CD4-positive, alpha-beta T cell (primary cell): Measurements from ENCODE around the gene ZFP92. TPM values are rescaled to one million over a fixed set of nuclear protein-coding genes. Genes with fewer than 3 reads are reported as not detected.

Source experiments
- ATAC-seq: fragments of 200-7000 bp; cut with Tn5 transposase; one replicate; pipeline ENCODE4 v1.10.0; 2022; ENCODE audit warnings: mild to moderate bottlenecking; ENCODE audit not compliant: poor library complexity
- CTCF ChIA-PET: fragments of 350-600 bp; sonication (Branson Sonifier 250); formaldehyde crosslinking; loops from one replicate; lab custom pipeline; 2021; ENCODE audit warnings: antibody characterized with exemption, inconsistent platforms; lab: Charles Lee
- POLR2A ChIA-PET: fragments of 350-600 bp; sonication (Branson Sonifier 250); formaldehyde crosslinking; loops from one replicate; lab custom pipeline; 2021; ENCODE audit warnings: antibody characterized with exemption, inconsistent platforms; lab: Charles Lee
- DNase-seq, 14 experiments: peaks; one replicate each; pipeline ENCODE4 v3.0.0-alpha.2; 2013 to 2020; ENCODE audit warnings: mixed read lengths in 2 of 14
- H3K27ac ChIP-seq, 2 donors: one replicate each; pipeline versions ENCODE4 v1.5.1 to v1.7.0; 2013; ENCODE audit warnings: low read length in 2 of 2, low read depth in 1 of 2, mild to moderate bottlenecking in 1 of 2
- H3K27me3 ChIP-seq, 2 experiments: 1 replicate in 1 of 2; 2 replicates in 1 of 2; pipeline versions ENCODE4 v1.6.1 to v1.7.0; 2013; ENCODE audit warnings: low read length in 2 of 2, control low read depth in 1 of 2, mild to moderate bottlenecking in 1 of 2, moderate library complexity in 1 of 2; ENCODE audit not compliant: insufficient read depth in 2 of 2, control insufficient read depth in 1 of 2
- H3K36me3 ChIP-seq: one replicate; pipeline ENCODE4 v1.6.1; 2013; ENCODE audit warnings: low read length, control low read depth; ENCODE audit not compliant: insufficient read depth
- H3K4me1 ChIP-seq: one replicate; pipeline ENCODE4 v1.6.1; 2013; ENCODE audit warnings: low read length, control low read depth; ENCODE audit not compliant: insufficient read depth
- H3K4me3 ChIP-seq: one replicate; pipeline ENCODE4 v1.5.1; 2013; ENCODE audit warnings: mild to moderate bottlenecking, low read length, moderate library complexity
- H3K9me3 ChIP-seq, 2 experiments: 1 replicate in 1 of 2; 2 replicates in 1 of 2; pipeline versions ENCODE4 v1.6.1 to v1.7.0; 2013; ENCODE audit warnings: low read length in 2 of 2, mild to moderate bottlenecking in 2 of 2, control low read depth in 1 of 2, moderate library complexity in 1 of 2; ENCODE audit not compliant: control insufficient read depth in 1 of 2, insufficient read depth in 1 of 2
- H3K27ac Mint-ChIP-seq: one replicate; pipeline ENCODE4 v1.8.0; 2020; ENCODE audit warnings: mixed read lengths
- H3K27me3 Mint-ChIP-seq: one replicate; pipeline ENCODE4 v1.8.0; 2021; ENCODE audit warnings: mixed read lengths
- H3K36me3 Mint-ChIP-seq: one replicate; pipeline ENCODE4 v1.8.0; 2021; ENCODE audit warnings: low read depth, mixed read lengths
- H3K4me1 Mint-ChIP-seq: one replicate; pipeline ENCODE4 v1.8.0; 2021; ENCODE audit warnings: low read depth, mixed read lengths
- H3K4me3 Mint-ChIP-seq: one replicate; pipeline ENCODE4 v1.8.0; 2020; ENCODE audit warnings: mild to moderate bottlenecking, mixed read lengths
- H3K9me3 Mint-ChIP-seq: one replicate; pipeline ENCODE4 v1.8.0; 2020; ENCODE audit warnings: mixed read lengths
- intact Hi-C, 2 experiments: fragments of 100-400 bp; cut with DNase I in 1 of 2; cut with micrococcal nuclease in 1 of 2; formaldehyde crosslinking; loops; one replicate each; pipeline versions ENCODE4 v1.15.1 to v1.9.0; 2023 to 2025; cut with DNase I, micrococcal nuclease
- total RNA-seq, 174 experiments: library from RNA in 2 of 174; stranded (reverse) in 2 of 174; gene quantifications; one replicate each; pipeline ENCODE4 v1.2.3 and lab custom pipeline; 2021 to 2026
- TF ChIP-seq, protein P1 (sequence below): fragments of 200-600 bp; IDR thresholded peaks from one replicate; pipeline ENCODE4 v1.8.0; 2022; ENCODE audit warnings: antibody characterized with exemption, mild to moderate bottlenecking

The ZFP92 gene
- total RNA-seq, 2 experiments from 2014 or later, result 0.08 to 0.11 TPM

DNA sequence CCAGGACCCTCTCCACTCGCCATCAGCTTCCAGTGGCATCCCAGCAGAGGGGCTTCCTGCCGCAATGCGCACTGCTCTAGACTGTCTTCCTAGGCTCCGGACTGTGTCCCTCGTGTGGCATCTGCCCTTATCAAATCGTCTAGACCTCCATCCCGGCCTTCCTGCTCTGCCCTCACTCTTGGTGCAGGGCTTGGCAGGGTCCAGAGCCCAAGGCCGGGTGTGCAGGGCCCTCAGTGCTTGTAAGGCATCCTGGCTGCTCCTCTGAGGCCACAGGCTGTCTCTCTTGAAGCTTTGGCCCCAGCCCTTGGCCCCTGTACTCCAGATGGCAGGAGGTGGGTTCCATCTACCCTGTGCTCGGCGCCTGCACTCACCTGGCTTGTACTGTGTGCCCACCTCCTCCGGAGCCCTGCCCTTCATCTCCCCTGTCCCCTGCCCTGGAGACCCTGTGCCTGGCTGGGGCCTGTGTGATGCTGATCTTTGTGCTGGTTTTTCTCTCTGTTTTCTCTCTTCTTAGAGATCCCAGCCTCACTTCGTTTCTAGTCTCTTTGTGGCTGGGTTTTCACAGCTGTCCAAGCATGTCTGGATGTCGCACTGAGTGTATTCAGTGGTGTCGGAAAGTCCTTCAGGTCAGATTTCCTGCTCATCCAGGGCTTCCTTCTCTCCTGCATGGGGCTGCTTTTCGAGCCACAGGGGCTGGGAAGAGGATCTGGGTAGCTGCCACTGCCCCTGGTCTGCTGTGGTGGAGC is 38.3 kb downstream of the ZFP92 start:
- CTCF ChIA-PET, result no interaction called here
- Mint-ChIP-seq H3K36me3 (peaks cover 15% of the 10 kb centered on the region), H3K27me3 (no peaks in the 10 kb centered on the region), H3K9me3 (no peaks in the 10 kb centered on the region), H3K27ac (no peak overlapping the region), H3K4me1 (no peaks in the 10 kb centered on the region), H3K4me3 (no peak overlapping the region)
- no peaks in the 10 kb centered on the region for H3K27me3 ChIP-seq
- TF ChIP-seq, protein P1, sequence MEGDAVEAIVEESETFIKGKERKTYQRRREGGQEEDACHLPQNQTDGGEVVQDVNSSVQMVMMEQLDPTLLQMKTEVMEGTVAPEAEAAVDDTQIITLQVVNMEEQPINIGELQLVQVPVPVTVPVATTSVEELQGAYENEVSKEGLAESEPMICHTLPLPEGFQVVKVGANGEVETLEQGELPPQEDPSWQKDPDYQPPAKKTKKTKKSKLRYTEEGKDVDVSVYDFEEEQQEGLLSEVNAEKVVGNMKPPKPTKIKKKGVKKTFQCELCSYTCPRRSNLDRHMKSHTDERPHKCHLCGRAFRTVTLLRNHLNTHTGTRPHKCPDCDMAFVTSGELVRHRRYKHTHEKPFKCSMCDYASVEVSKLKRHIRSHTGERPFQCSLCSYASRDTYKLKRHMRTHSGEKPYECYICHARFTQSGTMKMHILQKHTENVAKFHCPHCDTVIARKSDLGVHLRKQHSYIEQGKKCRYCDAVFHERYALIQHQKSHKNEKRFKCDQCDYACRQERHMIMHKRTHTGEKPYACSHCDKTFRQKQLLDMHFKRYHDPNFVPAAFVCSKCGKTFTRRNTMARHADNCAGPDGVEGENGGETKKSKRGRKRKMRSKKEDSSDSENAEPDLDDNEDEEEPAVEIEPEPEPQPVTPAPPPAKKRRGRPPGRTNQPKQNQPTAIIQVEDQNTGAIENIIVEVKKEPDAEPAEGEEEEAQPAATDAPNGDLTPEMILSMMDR, result no peak
- H3K27ac ChIP-seq, result no peak overlapping the region
- no peak overlapping the region for H3K4me3 ChIP-seq
- peaks cover 5% of the 10 kb centered on the region for H3K36me3 ChIP-seq
- no peak for DNase-seq
- no peak for ATAC-seq
- POLR2A ChIA-PET, result no interaction called here
- intact Hi-C loops, result no loop called here
- no peaks in the 10 kb centered on the region for H3K4me1 ChIP-seq
- no peaks in the 10 kb centered on the region for H3K9me3 ChIP-seq

GRCh38 chrX:153450114-153450948 is 39.1 kb downstream of the ZFP92 start:
- H3K4me1 ChIP-seq, result no peaks in the 10 kb centered on the region
- Mint-ChIP-seq H3K27ac (no peak overlapping the region), H3K27me3 (no peaks in the 10 kb centered on the region), H3K36me3 (peaks cover 15% of the 10 kb centered on the region), H3K9me3 (no peaks in the 10 kb centered on the region), H3K4me1 (no peaks in the 10 kb centered on the region), H3K4me3 (no peak overlapping the region)
- peak in 1 of 14 experiments; percentile 1 for DNase-seq
- no peak for ATAC-seq
- ChIA-PET POLR2A (no interaction called here), CTCF (no interaction called here)
- peaks cover 10% of the 10 kb centered on the region for H3K36me3 ChIP-seq
- H3K4me3 ChIP-seq, result no peak overlapping the region
- TF ChIP-seq, protein P1, result no peak
- intact Hi-C loops, result no loop called here
- no peaks in the 10 kb centered on the region for H3K27me3 ChIP-seq
- no peaks in the 10 kb centered on the region for H3K9me3 ChIP-seq
- no peak overlapping the region for H3K27ac ChIP-seq

DNA sequence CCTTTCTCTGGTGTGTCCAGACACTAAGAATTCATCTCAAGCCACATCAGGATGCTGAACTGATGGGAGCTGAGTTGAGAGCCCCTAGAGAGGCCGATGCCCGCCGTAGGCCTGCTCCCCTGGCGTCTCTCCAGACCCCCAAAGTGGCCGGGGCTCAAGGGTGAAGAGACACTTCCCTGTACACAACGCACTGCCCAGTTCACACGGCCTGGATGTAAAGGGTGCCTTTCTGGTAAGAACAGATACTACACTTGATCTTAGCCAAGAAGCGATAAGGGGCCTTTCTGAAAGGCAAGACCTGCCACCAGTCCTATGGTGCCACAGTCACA is 39.6 kb downstream of the ZFP92 start:
- no peaks in the 10 kb centered on the region for H3K27me3 Mint-ChIP-seq
- intact Hi-C loops, result no loop called here
- Histone ChIP-seq H3K9me3 (no peaks in the 10 kb centered on the region), H3K4me1 (no peaks in the 10 kb centered on the region), H3K27me3 (no peaks in the 10 kb centered on the region), H3K27ac (no peak overlapping the region), H3K4me3 (no peak overlapping the region), H3K36me3 (peaks cover 16% of the 10 kb centered on the region)
- H3K4me1 Mint-ChIP-seq, result no peaks in the 10 kb centered on the region
- no peaks in the 10 kb centered on the region for H3K9me3 Mint-ChIP-seq
- peaks cover 15% of the 10 kb centered on the region for H3K36me3 Mint-ChIP-seq
- TF ChIP-seq, protein P1, result no peak
- POLR2A ChIA-PET, result no interaction called here
- no peak overlapping the region for H3K27ac Mint-ChIP-seq
- DNase-seq, result no peak
- ATAC-seq, result no peak
- no peak overlapping the region for H3K4me3 Mint-ChIP-seq
- CTCF ChIA-PET, result no interaction called here
